KMS-11 (cell line): ENCODE data around the gene EFNA3.

Experiments
- H2AFZ ChIP-seq: fragments of 200-600 bp; sonication (generic); 2 replicates; pipeline ENCODE4 v1.6.1; 2016; ENCODE audit warnings: antibody characterized with exemption, mixed run types, low read depth
- H3K27ac ChIP-seq: fragments of 200-600 bp; sonication (generic); 2 replicates; pipeline ENCODE4 v1.6.1; 2016; ENCODE audit warnings: mild to moderate bottlenecking, mixed run types
- H3K27me3 ChIP-seq: fragments of 200-600 bp; sonication (generic); 2 replicates; pipeline ENCODE4 v1.6.1; 2017; ENCODE audit warnings: mild to moderate bottlenecking, low read depth, mixed run types, moderate library complexity; ENCODE audit not compliant: insufficient read depth
- H3K36me3 ChIP-seq: fragments of 200-600 bp; sonication (generic); 2 replicates; pipeline ENCODE4 v1.6.1; 2017; ENCODE audit warnings: mild to moderate bottlenecking, mixed run types; ENCODE audit not compliant: insufficient read depth
- H3K4me1 ChIP-seq: fragments of 200-600 bp; sonication (generic); 2 replicates; pipeline ENCODE4 v1.6.1; 2016; ENCODE audit warnings: mild to moderate bottlenecking, low read depth, mixed run types; ENCODE audit not compliant: poor library complexity, severe bottlenecking
- H3K4me2 ChIP-seq: fragments of 200-600 bp; sonication (generic); 2 replicates; pipeline ENCODE4 v1.7.0; 2016; ENCODE audit warnings: mild to moderate bottlenecking, mixed run types
- H3K4me3 ChIP-seq: fragments of 200-600 bp; sonication (generic); IDR thresholded peaks from 2 replicates; pipeline ENCODE4 v1.6.1; 2017; ENCODE audit warnings: low read depth, low read length, mixed read lengths; ENCODE audit not compliant: insufficient read depth
- H3K79me2 ChIP-seq: fragments of 200-600 bp; sonication (generic); 2 replicates; pipeline ENCODE4 v1.6.1; 2016; ENCODE audit warnings: low read depth, mixed run types; ENCODE audit not compliant: insufficient read depth
- H3K9ac ChIP-seq: fragments of 200-600 bp; sonication (generic); 2 replicates; pipeline ENCODE4 v1.6.1; 2016; ENCODE audit warnings: mild to moderate bottlenecking, mixed run types
- H4K20me1 ChIP-seq: fragments of 200-600 bp; sonication (generic); 2 replicates; pipeline ENCODE4 v1.6.1; 2016; ENCODE audit warnings: mild to moderate bottlenecking, mixed run types; ENCODE audit not compliant: insufficient read depth
- TF ChIP-seq, protein P1 (sequence below): fragments of 200-600 bp; sonication (generic); conservative IDR thresholded peaks from 2 replicates; pipeline ENCODE4 v1.6.1; 2017; ENCODE audit warnings: low read depth, mild to moderate bottlenecking, antibody characterized with exemption, low read length, moderate library complexity, mixed read lengths

EFNA3 gene

DNA sequence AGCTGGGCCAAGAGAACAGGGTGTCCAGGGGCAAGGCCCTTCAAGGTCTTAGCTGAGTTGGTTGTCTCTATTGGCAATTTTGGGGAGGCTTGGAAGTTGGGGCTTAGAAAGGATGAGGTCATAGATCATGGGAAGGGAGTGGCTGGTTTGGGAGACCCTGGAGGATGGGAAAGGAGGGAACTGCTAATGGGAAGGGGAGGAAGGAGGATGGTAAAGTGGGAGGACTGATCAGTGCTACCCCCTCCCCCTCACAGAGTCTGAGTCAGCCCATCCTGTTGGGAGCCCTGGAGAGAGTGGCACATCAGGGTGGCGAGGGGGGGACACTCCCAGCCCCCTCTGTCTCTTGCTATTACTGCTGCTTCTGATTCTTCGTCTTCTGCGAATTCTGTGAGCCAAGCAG lies 10.0 kb upstream of the EFNA3 start:
- Histone ChIP-seq H2AFZ (no peak overlapping the region), H4K20me1 (no peaks in the 10 kb centered on the region), H3K79me2 (no peaks in the 10 kb centered on the region), H3K4me3 (no peak overlapping the region), H3K27ac (no peak overlapping the region), H3K4me1 (peaks cover 19% of the 10 kb centered on the region), H3K36me3 (no peaks in the 10 kb centered on the region), H3K9ac (no peak overlapping the region), H3K4me2 (no peak overlapping the region), H3K27me3 (no peaks in the 10 kb centered on the region)
- TF ChIP-seq, protein P1, sequence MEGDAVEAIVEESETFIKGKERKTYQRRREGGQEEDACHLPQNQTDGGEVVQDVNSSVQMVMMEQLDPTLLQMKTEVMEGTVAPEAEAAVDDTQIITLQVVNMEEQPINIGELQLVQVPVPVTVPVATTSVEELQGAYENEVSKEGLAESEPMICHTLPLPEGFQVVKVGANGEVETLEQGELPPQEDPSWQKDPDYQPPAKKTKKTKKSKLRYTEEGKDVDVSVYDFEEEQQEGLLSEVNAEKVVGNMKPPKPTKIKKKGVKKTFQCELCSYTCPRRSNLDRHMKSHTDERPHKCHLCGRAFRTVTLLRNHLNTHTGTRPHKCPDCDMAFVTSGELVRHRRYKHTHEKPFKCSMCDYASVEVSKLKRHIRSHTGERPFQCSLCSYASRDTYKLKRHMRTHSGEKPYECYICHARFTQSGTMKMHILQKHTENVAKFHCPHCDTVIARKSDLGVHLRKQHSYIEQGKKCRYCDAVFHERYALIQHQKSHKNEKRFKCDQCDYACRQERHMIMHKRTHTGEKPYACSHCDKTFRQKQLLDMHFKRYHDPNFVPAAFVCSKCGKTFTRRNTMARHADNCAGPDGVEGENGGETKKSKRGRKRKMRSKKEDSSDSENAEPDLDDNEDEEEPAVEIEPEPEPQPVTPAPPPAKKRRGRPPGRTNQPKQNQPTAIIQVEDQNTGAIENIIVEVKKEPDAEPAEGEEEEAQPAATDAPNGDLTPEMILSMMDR, result no peak

DNA sequence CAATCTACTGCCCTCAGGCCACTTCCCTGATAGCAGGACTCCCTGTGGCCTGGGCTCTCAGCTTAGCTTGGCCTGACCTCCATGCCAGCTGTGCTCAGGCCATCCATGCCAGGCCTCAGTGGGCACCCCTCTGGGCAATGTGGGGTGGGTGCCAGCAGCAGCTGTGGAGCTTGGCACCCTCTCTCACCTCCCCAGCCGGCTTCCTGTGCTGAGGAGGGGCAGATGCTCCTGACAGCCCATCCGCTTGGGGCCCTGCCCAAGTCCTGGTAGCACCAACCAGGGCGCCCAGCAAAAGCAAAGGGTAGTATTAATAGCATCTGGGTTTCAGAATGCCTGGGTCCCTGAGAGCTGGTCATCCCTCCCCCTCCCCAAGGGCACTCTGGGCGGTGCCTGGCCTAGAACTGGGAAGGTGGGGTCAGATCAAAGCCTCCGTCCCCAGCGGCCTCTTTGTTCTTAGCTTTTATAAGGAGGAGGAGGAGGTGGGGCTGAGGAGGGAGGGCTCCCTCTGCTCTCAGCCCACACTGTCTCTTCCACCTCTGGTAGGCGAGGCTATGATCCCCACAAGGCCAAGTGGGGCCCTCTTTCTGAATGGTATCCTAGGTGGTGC lies 9.0 kb upstream of the EFNA3 start:
- Histone ChIP-seq H3K9ac (no peak overlapping the region), H3K36me3 (no peaks in the 10 kb centered on the region), H3K4me1 (peaks cover 13% of the 10 kb centered on the region), H4K20me1 (no peaks in the 10 kb centered on the region), H3K27me3 (no peaks in the 10 kb centered on the region), H3K4me3 (no peak overlapping the region), H2AFZ (no peak overlapping the region), H3K4me2 (0 out of 2 replicates have a peak overlapping the region, but pooled peaks have one; percentile 32), H3K27ac (no peak overlapping the region), H3K79me2 (no peaks in the 10 kb centered on the region)
- TF ChIP-seq, protein P1, result no peak

DNA sequence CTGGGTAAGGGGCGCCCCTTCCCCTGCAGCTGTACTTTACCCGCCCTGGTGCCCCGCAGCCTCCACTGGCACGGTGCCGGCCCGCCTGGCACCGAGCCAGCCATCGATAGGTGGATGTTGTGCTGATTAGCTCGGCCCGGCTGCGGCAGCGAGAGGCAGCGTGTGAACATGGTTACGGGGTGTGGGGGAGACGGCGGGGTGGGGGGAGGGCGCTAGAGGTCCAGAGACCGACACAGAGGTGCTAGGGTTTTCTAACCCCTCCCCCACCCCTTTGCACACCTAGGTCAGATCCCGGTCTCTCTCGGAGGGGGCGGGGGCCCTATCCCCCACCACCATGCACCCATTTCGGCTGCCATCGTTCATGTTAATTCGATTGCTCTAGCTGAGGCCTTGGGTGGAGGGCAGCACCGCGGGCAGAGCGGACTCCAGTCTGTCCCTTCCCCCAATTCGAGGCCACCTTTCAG lies 8.4 kb upstream of the EFNA3 start:
- TF ChIP-seq, protein P1, result no peak
- peaks cover 8% of the 10 kb centered on the region for H3K4me1 ChIP-seq
- H2AFZ ChIP-seq, result peak overlapping the region; percentile 14; the same call in 1 of the 2 replicates
- H3K27me3 ChIP-seq, result no peaks in the 10 kb centered on the region
- H3K27ac ChIP-seq, result no peak overlapping the region
- H3K36me3 ChIP-seq, result no peaks in the 10 kb centered on the region
- H4K20me1 ChIP-seq, result no peaks in the 10 kb centered on the region
- H3K4me2 ChIP-seq, result peak overlapping the region; percentile 32; the same call in 1 of the 2 replicates
- H3K4me3 ChIP-seq, result peak overlapping the region; percentile 41
- peak overlapping the region; percentile 4; the same call in 1 of the 2 replicates for H3K9ac ChIP-seq
- no peaks in the 10 kb centered on the region for H3K79me2 ChIP-seq

DNA sequence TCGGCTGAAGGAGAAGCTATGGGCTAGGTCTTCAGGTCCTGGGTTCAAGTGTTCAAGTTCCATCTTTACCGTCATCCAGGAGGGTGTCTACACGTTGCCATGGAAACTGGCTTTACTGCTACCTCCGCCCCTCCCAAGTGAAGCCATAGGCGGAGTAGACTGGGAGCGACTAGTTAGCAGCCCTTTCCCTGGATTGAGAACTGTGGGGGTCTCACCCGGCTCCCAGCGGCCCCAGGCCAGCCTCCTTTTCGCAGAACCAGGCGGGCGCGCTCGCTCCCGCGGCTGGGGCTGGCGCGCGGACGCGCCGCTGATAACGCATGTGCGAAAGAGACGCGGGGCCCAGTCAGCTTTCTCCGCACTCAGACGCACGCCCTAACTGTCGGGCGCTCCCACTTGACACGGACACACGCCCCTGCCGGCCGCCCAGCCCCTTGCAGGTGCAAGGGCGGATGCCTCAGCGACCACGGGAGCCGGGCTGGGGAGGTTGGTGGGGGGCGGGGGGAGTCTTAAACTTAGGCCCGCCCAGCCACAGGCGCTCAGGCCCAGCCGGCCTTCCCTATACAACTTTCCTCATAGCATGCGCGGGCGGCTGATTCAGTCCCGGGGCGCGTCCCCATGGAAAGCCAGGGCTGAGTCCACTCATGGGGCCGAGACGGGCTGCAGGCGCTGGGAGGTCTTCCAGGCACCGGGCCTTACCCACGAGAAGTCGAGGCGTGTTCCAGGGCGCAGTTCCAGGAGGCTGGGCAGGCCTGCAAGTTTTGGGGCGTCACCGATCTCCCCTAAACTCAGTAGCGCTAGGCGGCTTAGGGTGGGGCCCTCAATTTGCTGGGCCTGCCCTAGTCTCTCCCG lies 7.7 kb upstream of the EFNA3 start:
- no peaks in the 10 kb centered on the region for H4K20me1 ChIP-seq
- peak overlapping the region; percentile 32; the same call in 1 of the 2 replicates for H3K4me2 ChIP-seq
- no peaks in the 10 kb centered on the region for H3K27me3 ChIP-seq
- H3K79me2 ChIP-seq, result no peaks in the 10 kb centered on the region
- peak overlapping the region; percentile 4; the same call in 1 of the 2 replicates for H3K9ac ChIP-seq
- no peak overlapping the region for H3K27ac ChIP-seq
- TF ChIP-seq, protein P1, result peak; percentile 32; the same call in 1 of the 2 replicates
- H3K36me3 ChIP-seq, result no peaks in the 10 kb centered on the region
- peaks cover 8% of the 10 kb centered on the region for H3K4me1 ChIP-seq
- H3K4me3 ChIP-seq, result peak overlapping the region; percentile 41
- H2AFZ ChIP-seq, result peak overlapping the region; percentile 14; the same call in 1 of the 2 replicates
